Loucy (cell line): Measurements from ENCODE around the gene ATP8A2.

Source experiments
- H2AFZ ChIP-seq: fragments of 200-600 bp; sonication (generic); 2 replicates; pipeline ENCODE4 v1.6.0; 2016; ENCODE audit warnings: antibody characterized with exemption, mild to moderate bottlenecking, low read length, moderate library complexity
- H3F3A ChIP-seq: fragments of 200-600 bp; 2 replicates; pipeline ENCODE4 v1.6.0; 2016; ENCODE audit warnings: antibody characterized with exemption, low read depth, mild to moderate bottlenecking
- H3K27me3 ChIP-seq: fragments of 200-600 bp; sonication (generic); 2 replicates; pipeline ENCODE4 v1.6.1; 2014; ENCODE audit warnings: low read length, mild to moderate bottlenecking; ENCODE audit not compliant: insufficient read depth, poor library complexity, severe bottlenecking
- H3K36me3 ChIP-seq: fragments of 200-600 bp; sonication (generic); 2 replicates; pipeline ENCODE4 v1.6.1; 2016; ENCODE audit warnings: low read length; ENCODE audit not compliant: insufficient read depth
- H3K4me1 ChIP-seq: fragments of 200-600 bp; sonication (generic); 2 replicates; pipeline ENCODE4 v1.5.1; 2014; ENCODE audit warnings: low read length, mild to moderate bottlenecking; ENCODE audit not compliant: insufficient read depth, poor library complexity, severe bottlenecking
- H3K4me2 ChIP-seq: fragments of 200-600 bp; sonication (generic); 2 replicates; pipeline ENCODE4 v1.6.0; 2014; ENCODE audit warnings: antibody characterized with exemption, low read length, low read depth, mild to moderate bottlenecking; ENCODE audit not compliant: poor library complexity, severe bottlenecking
- H3K4me3 ChIP-seq: fragments of 200-600 bp; sonication (generic); 2 replicates; pipeline ENCODE4 v1.5.1; 2014; ENCODE audit warnings: low read length, mild to moderate bottlenecking, mixed read lengths; ENCODE audit not compliant: poor library complexity, severe bottlenecking
- H3K79me2 ChIP-seq: fragments of 200-600 bp; sonication (generic); 2 replicates; pipeline ENCODE4 v1.6.1; 2014; ENCODE audit warnings: low read length; ENCODE audit not compliant: insufficient read depth
- H3K9ac ChIP-seq: fragments of 200-600 bp; sonication (generic); 2 replicates; pipeline ENCODE4 v1.6.0; 2014; ENCODE audit warnings: mild to moderate bottlenecking, low read depth, low read length, moderate library complexity; ENCODE audit not compliant: poor library complexity, severe bottlenecking
- H3K9me2 ChIP-seq: fragments of 200-600 bp; sonication (generic); replicated peaks from 2 replicates; pipeline ENCODE4 v1.6.1; 2016; ENCODE audit warnings: low read depth, low read length, mixed read lengths
- H3K9me3 ChIP-seq: fragments of 200-600 bp; sonication (generic); 2 replicates; pipeline ENCODE4 v1.6.1; 2014; ENCODE audit warnings: mild to moderate bottlenecking, antibody characterized with exemption, low read length, low read depth; ENCODE audit not compliant: insufficient read depth
- H4K20me1 ChIP-seq: fragments of 200-600 bp; sonication (generic); 2 replicates; pipeline ENCODE4 v1.6.0; 2014; ENCODE audit warnings: antibody characterized with exemption, low read length, mild to moderate bottlenecking; ENCODE audit not compliant: insufficient read depth, poor library complexity, severe bottlenecking
- CTCF ChIP-seq: fragments of 200-600 bp; sonication (generic); conservative IDR thresholded peaks from 2 replicates; pipeline ENCODE4 v1.5.1; 2014; ENCODE audit warnings: mild to moderate bottlenecking, antibody characterized with exemption, low read length
- EZH2phosphoT487 ChIP-seq: fragments of 200-600 bp; IDR thresholded peaks from 2 replicates; pipeline ENCODE4 v1.6.1; 2018; ENCODE audit warnings: antibody characterized with exemption, mild to moderate bottlenecking, moderate library complexity, borderline replicate concordance

The ATP8A2 gene

GRCh38 chr13:25616674-25617073 is 244.9 kb downstream of the ATP8A2 start:
- no peaks in the 10 kb centered on the region for H3K9me2 ChIP-seq
- no peaks in the 10 kb centered on the region for H3K36me3 ChIP-seq
- H3K4me2 ChIP-seq, result no peak overlapping the region
- H3K4me1 ChIP-seq, result no peaks in the 10 kb centered on the region
- TF ChIP-seq EZH2phosphoT487, result no peak
- TF ChIP-seq CTCF, result no peak
- no peaks in the 10 kb centered on the region for H3K9me3 ChIP-seq
- H4K20me1 ChIP-seq, result no peaks in the 10 kb centered on the region
- H3K27me3 ChIP-seq, result no peaks in the 10 kb centered on the region
- no peaks in the 10 kb centered on the region for H3K79me2 ChIP-seq
- no peak overlapping the region for H2AFZ ChIP-seq
- no peaks in the 10 kb centered on the region for H3F3A ChIP-seq
- H3K4me3 ChIP-seq, result no peak overlapping the region
- no peak overlapping the region for H3K9ac ChIP-seq

- H4K20me1 ChIP-seq, result no peaks in the 10 kb centered on the region
- H2AFZ ChIP-seq, result no peak overlapping the region
- no peaks in the 10 kb centered on the region for H3K4me1 ChIP-seq
- H3K9ac ChIP-seq, result no peak overlapping the region
- TF ChIP-seq EZH2phosphoT487 (no peak), CTCF (no peak)
- H3K79me2 ChIP-seq, result no peaks in the 10 kb centered on the region
- no peak overlapping the region for H3K4me3 ChIP-seq
- H3K27me3 ChIP-seq, result no peaks in the 10 kb centered on the region
- no peaks in the 10 kb centered on the region for H3K36me3 ChIP-seq
- no peaks in the 10 kb centered on the region for H3K9me2 ChIP-seq
- no peak overlapping the region for H3K4me2 ChIP-seq
- H3K9me3 ChIP-seq, result no peaks in the 10 kb centered on the region
- no peaks in the 10 kb centered on the region for H3F3A ChIP-seq
Measured at GRCh38 chr13:25619897-25620296, 248.1 kb downstream of the ATP8A2 start.

- Histone ChIP-seq H3K4me3 (no peak overlapping the region), H2AFZ (no peak overlapping the region), H3K4me2 (no peak overlapping the region), H3K9ac (no peak overlapping the region), H3K79me2 (no peaks in the 10 kb centered on the region), H3K4me1 (no peaks in the 10 kb centered on the region), H3K9me3 (no peaks in the 10 kb centered on the region), H4K20me1 (no peaks in the 10 kb centered on the region), H3F3A (no peaks in the 10 kb centered on the region), H3K9me2 (no peaks in the 10 kb centered on the region), H3K27me3 (no peaks in the 10 kb centered on the region), H3K36me3 (no peaks in the 10 kb centered on the region)
- no peak for TF ChIP-seq EZH2phosphoT487
Measured at GRCh38 chr13:25625414-25625813, 253.6 kb downstream of the ATP8A2 start.

GRCh38 chr13:25630329-25630900 is 258.6 kb downstream of the ATP8A2 start:
- H3F3A ChIP-seq, result no peaks in the 10 kb centered on the region
- no peaks in the 10 kb centered on the region for H3K27me3 ChIP-seq
- H2AFZ ChIP-seq, result no peak overlapping the region
- H4K20me1 ChIP-seq, result no peaks in the 10 kb centered on the region
- no peaks in the 10 kb centered on the region for H3K9me2 ChIP-seq
- H3K9ac ChIP-seq, result no peak overlapping the region
- H3K4me1 ChIP-seq, result peaks cover 17% of the 10 kb centered on the region
- H3K79me2 ChIP-seq, result no peaks in the 10 kb centered on the region
- no peak overlapping the region for H3K4me2 ChIP-seq
- no peaks in the 10 kb centered on the region for H3K9me3 ChIP-seq
- no peak overlapping the region for H3K4me3 ChIP-seq
- TF ChIP-seq CTCF, result no peak
- no peak for TF ChIP-seq EZH2phosphoT487
- H3K36me3 ChIP-seq, result no peaks in the 10 kb centered on the region
